H9 (cell line): Measurements from ENCODE around the gene NNT. TPM values are rescaled to one million over a fixed set of nuclear protein-coding genes. Genes with fewer than 3 reads are reported as not detected.

Experiments used
- DNase-seq: peaks from one replicate; pipeline ENCODE4 v3.0.0-alpha.2; 2017
- H2AFZ ChIP-seq: one replicate; pipeline ENCODE4 v1.6.1; 2013; ENCODE audit warnings: mild to moderate bottlenecking, low read length, control low read depth, moderate library complexity
- H2AK5ac ChIP-seq: 2 replicates; pipeline ENCODE4 v1.6.1; 2013; ENCODE audit warnings: low read length, control low read depth, mixed read lengths; ENCODE audit not compliant: insufficient read length
- H2BK120ac ChIP-seq: one replicate; pipeline ENCODE4 v1.6.1; 2013; ENCODE audit warnings: low read depth, mild to moderate bottlenecking, low read length, control low read depth, inconsistent platforms; ENCODE audit not compliant: poor library complexity, severe bottlenecking
- H2BK12ac ChIP-seq: 2 replicates; pipeline ENCODE4 v1.6.1; 2013; ENCODE audit warnings: low read length, control low read depth, mixed read lengths, low read depth; ENCODE audit not compliant: insufficient read length
- H2BK15ac ChIP-seq: 2 replicates; pipeline ENCODE4 v1.6.1; 2013; ENCODE audit warnings: low read depth, low read length, control low read depth
- H2BK20ac ChIP-seq: one replicate; pipeline ENCODE4 v1.6.1; 2013; ENCODE audit warnings: low read depth, mild to moderate bottlenecking, low read length, control low read depth, inconsistent platforms; ENCODE audit not compliant: poor library complexity, severe bottlenecking
- H2BK5ac ChIP-seq: 2 replicates; pipeline ENCODE4 v1.6.1; 2013; ENCODE audit warnings: low read length, control low read depth, mixed read lengths; ENCODE audit not compliant: insufficient read length
- H3K14ac ChIP-seq: 2 replicates; pipeline ENCODE4 v1.6.1; 2013; ENCODE audit warnings: low read length, control low read depth; ENCODE audit not compliant: insufficient read depth
- H3K18ac ChIP-seq: 2 replicates; pipeline ENCODE4 v1.6.1; 2013; ENCODE audit warnings: low read depth, mild to moderate bottlenecking, mixed read lengths, low read length, control low read depth; ENCODE audit not compliant: insufficient read length
- H3K23ac ChIP-seq: 2 replicates; pipeline ENCODE4 v1.6.1; 2013; ENCODE audit warnings: low read length, control low read depth, mixed read lengths, low read depth; ENCODE audit not compliant: insufficient read length
- H3K23me2 ChIP-seq: 2 replicates; pipeline ENCODE4 v1.6.1; 2013; ENCODE audit warnings: low read depth, mild to moderate bottlenecking, mixed read lengths, low read length, control low read depth; ENCODE audit not compliant: insufficient read length, poor library complexity, severe bottlenecking
- H3K27ac ChIP-seq: 2 replicates; pipeline ENCODE4 v1.5.1; 2013; ENCODE audit warnings: low read length, control low read depth, mixed read lengths, low read depth; ENCODE audit not compliant: insufficient read length
- H3K27me3 ChIP-seq: 2 replicates; pipeline ENCODE4 v1.6.1; 2013; ENCODE audit warnings: low read length, control low read depth, inconsistent platforms; ENCODE audit not compliant: insufficient read depth
- H3K4ac ChIP-seq: 2 replicates; pipeline ENCODE4 v1.6.1; 2013; ENCODE audit warnings: low read depth, mild to moderate bottlenecking, control low read depth, inconsistent platforms, low read length, moderate library complexity
- H3K4me1 ChIP-seq: 2 replicates; pipeline ENCODE4 v1.6.1; 2013; ENCODE audit warnings: low read length, control low read depth, inconsistent platforms; ENCODE audit not compliant: insufficient read depth
- H3K4me2 ChIP-seq: 2 replicates; pipeline ENCODE4 v1.6.1; 2013; ENCODE audit warnings: low read length, control low read depth, mixed read lengths; ENCODE audit not compliant: insufficient read length, insufficient read depth
- H3K56ac ChIP-seq: 2 replicates; pipeline ENCODE4 v1.6.1; 2013; ENCODE audit warnings: low read depth, mild to moderate bottlenecking, mixed read lengths, low read length, control low read depth; ENCODE audit not compliant: insufficient read length
- H3K79me1 ChIP-seq: 2 replicates; pipeline ENCODE4 v1.6.1; 2013; ENCODE audit warnings: low read depth, mild to moderate bottlenecking, moderate library complexity, low read length, control low read depth, inconsistent platforms; ENCODE audit not compliant: insufficient read depth, poor library complexity, severe bottlenecking
- H3K79me2 ChIP-seq: 2 replicates; pipeline ENCODE4 v1.6.1; 2013; ENCODE audit warnings: low read length, control low read depth, inconsistent platforms; ENCODE audit not compliant: insufficient read depth
- H3K9ac ChIP-seq: 2 replicates; pipeline ENCODE4 v1.6.1; 2013; ENCODE audit warnings: low read length, control low read depth, mixed read lengths; ENCODE audit not compliant: insufficient read length; ENCODE audit errors: extremely low read depth
- H3K9me3 ChIP-seq: one replicate; pipeline ENCODE4 v1.6.1; 2013; ENCODE audit warnings: low read depth, low read length, inconsistent platforms; ENCODE audit not compliant: control insufficient read depth
- H3T11ph ChIP-seq: one replicate; pipeline ENCODE4 v1.6.1; 2013; ENCODE audit warnings: mild to moderate bottlenecking, low read length, control low read depth, inconsistent platforms
- H4K20me1 ChIP-seq: one replicate; pipeline ENCODE4 v1.6.1; 2013; ENCODE audit not compliant: control insufficient read depth, insufficient read length, insufficient read depth
- H4K5ac ChIP-seq: 2 replicates; pipeline ENCODE4 v1.6.1; 2013; ENCODE audit warnings: low read depth, mild to moderate bottlenecking, mixed read lengths, low read length, control low read depth; ENCODE audit not compliant: insufficient read length
- H4K8ac ChIP-seq: replicated peaks from 2 replicates; pipeline ENCODE4 v1.6.1; 2013; ENCODE audit warnings: low read length, control low read depth, mixed read lengths, low read depth; ENCODE audit not compliant: insufficient read length
- H4K91ac ChIP-seq: 2 replicates; pipeline ENCODE4 v1.6.1; 2013; ENCODE audit warnings: low read depth, mild to moderate bottlenecking, moderate library complexity, mixed read lengths, low read length, control low read depth; ENCODE audit not compliant: insufficient read length
- H3K27ac Mint-ChIP-seq, 3 experiments: 2 replicates in 2 of 3; 3 replicates in 1 of 3; pipeline ENCODE4 v1.8.0; 2020 to 2021; ENCODE audit warnings: mixed read lengths in 3 of 3, mild to moderate bottlenecking in 1 of 3, moderate library complexity in 1 of 3
- H3K27me3 Mint-ChIP-seq: 2 replicates; pipeline ENCODE4 v1.8.0; 2021; ENCODE audit warnings: low read depth, mild to moderate bottlenecking, moderate library complexity, mixed read lengths
- H3K36me3 Mint-ChIP-seq, 3 experiments: 2 replicates in 2 of 3; 3 replicates in 1 of 3; pipeline ENCODE4 v1.8.0; 2020 to 2021; ENCODE audit warnings: low read depth in 3 of 3, mixed read lengths in 3 of 3; ENCODE audit not compliant: insufficient read depth in 1 of 3
- H3K4me1 Mint-ChIP-seq, 2 experiments: 2 replicates each; pipeline ENCODE4 v1.8.0; 2020; ENCODE audit warnings: mixed read lengths in 2 of 2
- H3K4me3 Mint-ChIP-seq, 2 experiments: 2 replicates in 1 of 2; 3 replicates in 1 of 2; pipeline ENCODE4 v1.8.0; 2020 to 2021; ENCODE audit warnings: mild to moderate bottlenecking in 2 of 2, mixed read lengths in 2 of 2, moderate library complexity in 1 of 2
- H3K9me3 Mint-ChIP-seq, 2 experiments: 2 replicates in 1 of 2; 3 replicates in 1 of 2; pipeline ENCODE4 v1.8.0; 2020; ENCODE audit warnings: mild to moderate bottlenecking in 2 of 2, mixed read lengths in 2 of 2, moderate library complexity in 1 of 2
- WGBS: extraction: QIAGEN DNeasy Blood & Tissue Kit; methylation state at CpG from one replicate; pipeline ENCODE4 v1.1.7; 2013; ENCODE audit warnings: missing lambda C conversion rate, low lambda C conversion rate, mixed read lengths; ENCODE audit not compliant: insufficient read length; ENCODE audit errors: extremely low coverage; 5-methylcytosine and 5-hydroxymethylcytosine counted together
- total RNA-seq: library from RNA; stranded (reverse); gene quantifications from 2 replicates; pipeline ENCODE4 v1.2.1, GENCODE V29; 2021
- TF ChIP-seq, protein P1 (sequence below): fragments of 200-600 bp; sonication (generic); conservative IDR thresholded peaks from 3 replicates; pipeline ENCODE4 v1.8.0; 2021; ENCODE audit warnings: antibody characterized with exemption, mild to moderate bottlenecking

Gene NNT
- total RNA-seq, 1 experiment from 2014 or later, result 27.6 TPM

DNA sequence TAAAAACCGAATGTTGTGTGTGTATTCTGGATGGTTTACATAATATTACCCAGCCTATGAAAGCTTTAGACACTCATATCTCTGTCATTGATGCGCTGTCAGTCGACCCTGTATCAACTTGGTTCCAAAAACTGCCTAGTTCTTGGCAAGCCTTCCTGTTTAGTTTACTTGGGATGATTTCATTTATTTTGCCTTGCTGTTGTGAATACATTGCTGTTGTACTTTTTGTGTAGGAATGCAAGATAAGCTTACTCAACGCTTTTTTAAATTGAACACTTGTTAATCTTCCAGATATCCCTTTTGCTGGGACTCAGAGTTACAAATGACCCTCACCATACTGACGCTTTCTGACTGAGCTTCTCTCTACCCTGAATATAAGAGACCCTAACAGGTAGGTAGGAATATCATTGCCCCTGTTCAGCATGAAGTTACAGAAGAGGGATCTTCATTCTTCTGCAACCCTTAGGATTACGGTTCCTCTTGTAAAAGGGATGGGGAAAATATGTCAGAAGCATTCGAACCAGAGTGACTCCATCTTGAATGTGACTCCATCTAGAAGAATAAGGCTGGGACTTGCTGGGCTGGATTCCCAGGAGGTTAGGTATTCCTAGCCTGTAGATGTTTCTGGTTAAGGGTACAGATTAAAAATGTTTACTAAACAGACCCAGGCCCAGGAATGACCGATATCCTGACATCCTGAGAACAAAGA, 32.4 kb upstream of the NNT start:
- no peaks in the 10 kb centered on the region for H3K27me3 Mint-ChIP-seq

More for the DNA sequence above, 32.4 kb upstream of the NNT start:
- H4K91ac ChIP-seq, result no peak overlapping the region
- H3K23me2 ChIP-seq, result no peaks in the 10 kb centered on the region
- H3K4me2 ChIP-seq, result no peak overlapping the region
- H2BK5ac ChIP-seq, result no peak overlapping the region
- H3K9ac ChIP-seq, result no peak overlapping the region
- no peak overlapping the region for H3K4ac ChIP-seq
- peaks cover 0 to under 1% of the 10 kb centered on the region in 2 experiments; a peak in 1 of 5 replicates for H3K9me3 Mint-ChIP-seq
- no peak overlapping the region for H3K27ac ChIP-seq
- peaks cover 4 to 8% (median 8%) of the 10 kb centered on the region in 3 experiments; a peak in 4 of 7 replicates for H3K36me3 Mint-ChIP-seq
- no peak overlapping the region for H2BK15ac ChIP-seq
- no peak overlapping the region for H2AK5ac ChIP-seq
- TF ChIP-seq, protein P1, sequence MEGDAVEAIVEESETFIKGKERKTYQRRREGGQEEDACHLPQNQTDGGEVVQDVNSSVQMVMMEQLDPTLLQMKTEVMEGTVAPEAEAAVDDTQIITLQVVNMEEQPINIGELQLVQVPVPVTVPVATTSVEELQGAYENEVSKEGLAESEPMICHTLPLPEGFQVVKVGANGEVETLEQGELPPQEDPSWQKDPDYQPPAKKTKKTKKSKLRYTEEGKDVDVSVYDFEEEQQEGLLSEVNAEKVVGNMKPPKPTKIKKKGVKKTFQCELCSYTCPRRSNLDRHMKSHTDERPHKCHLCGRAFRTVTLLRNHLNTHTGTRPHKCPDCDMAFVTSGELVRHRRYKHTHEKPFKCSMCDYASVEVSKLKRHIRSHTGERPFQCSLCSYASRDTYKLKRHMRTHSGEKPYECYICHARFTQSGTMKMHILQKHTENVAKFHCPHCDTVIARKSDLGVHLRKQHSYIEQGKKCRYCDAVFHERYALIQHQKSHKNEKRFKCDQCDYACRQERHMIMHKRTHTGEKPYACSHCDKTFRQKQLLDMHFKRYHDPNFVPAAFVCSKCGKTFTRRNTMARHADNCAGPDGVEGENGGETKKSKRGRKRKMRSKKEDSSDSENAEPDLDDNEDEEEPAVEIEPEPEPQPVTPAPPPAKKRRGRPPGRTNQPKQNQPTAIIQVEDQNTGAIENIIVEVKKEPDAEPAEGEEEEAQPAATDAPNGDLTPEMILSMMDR, result no peak
- H3K4me1 Mint-ChIP-seq, result no peaks in the 10 kb centered on the region
- H3K56ac ChIP-seq, result no peak overlapping the region
- H3K27me3 ChIP-seq, result no peaks in the 10 kb centered on the region
- no peak overlapping the region for H3K18ac ChIP-seq
- H3K79me2 ChIP-seq, result no peaks in the 10 kb centered on the region
- H3K4me1 ChIP-seq, result no peaks in the 10 kb centered on the region
- H3K23ac ChIP-seq, result no peak overlapping the region
- H2BK20ac ChIP-seq, result no peak overlapping the region
- H3K9me3 ChIP-seq, result no peaks in the 10 kb centered on the region
- no peak overlapping the region for H2BK12ac ChIP-seq
- no CpG with 5 or more reads among the region's 8 CpGs for WGBS
- no peak for DNase-seq
- H4K8ac ChIP-seq, result no peak overlapping the region
- H4K20me1 ChIP-seq, result no peaks in the 10 kb centered on the region
- H3K79me1 ChIP-seq, result no peaks in the 10 kb centered on the region
- H3T11ph ChIP-seq, result no peak overlapping the region
- H3K4me3 Mint-ChIP-seq, result no peak overlapping the region
- no peak overlapping the region for H2BK120ac ChIP-seq
- H3K14ac ChIP-seq, result no peak overlapping the region
- H2AFZ ChIP-seq, result no peak overlapping the region
- H3K27ac Mint-ChIP-seq, result no peak overlapping the region
- no peak overlapping the region for H4K5ac ChIP-seq
